Keratinocyte (primary cell): ENCODE data around the gene SCARB1. TPM values are rescaled to one million over a fixed set of nuclear protein-coding genes. Genes with fewer than 3 reads are reported as not detected.

Source experiments
- DNase-seq: peaks from one replicate; pipeline ENCODE4 v3.0.0-alpha.2; 2011; ENCODE audit warnings: low read depth, missing footprints, low spot score
- FAIRE-seq: peaks from 2 replicates; lab custom pipeline; 2011; peaks lifted over from hg19 to GRCh38; lab: Jason Lieb, UNC
- H2AFZ ChIP-seq: 2 replicates; pipeline ENCODE4 v1.6.0; 2012; ENCODE audit warnings: low read length, control low read depth, inconsistent platforms; ENCODE audit not compliant: control insufficient read depth
- H3K27ac ChIP-seq: 2 replicates; pipeline ENCODE4 v1.5.1; 2011; ENCODE audit warnings: low read length; ENCODE audit not compliant: control insufficient read depth, insufficient read depth
- H3K27me3 ChIP-seq: 3 replicates; pipeline ENCODE4 v1.6.0; 2011; ENCODE audit warnings: low read length; ENCODE audit not compliant: control insufficient read depth, insufficient read depth; ENCODE audit errors: extremely low read depth
- H3K36me3 ChIP-seq, 2 experiments: 2 replicates in 1 of 2; 3 replicates in 1 of 2; pipeline ENCODE4 v1.5.1; 2011; ENCODE audit warnings: low read length in 2 of 2, mild to moderate bottlenecking in 1 of 2; ENCODE audit not compliant: control insufficient read depth in 2 of 2, insufficient read depth in 2 of 2; ENCODE audit errors: extremely low read depth in 1 of 2
- H3K4me1 ChIP-seq: 3 replicates; pipeline ENCODE4 v1.5.1; 2011; ENCODE audit warnings: low read length; ENCODE audit not compliant: control insufficient read depth, insufficient read depth; ENCODE audit errors: extremely low read depth
- H3K4me2 ChIP-seq: 3 replicates; pipeline ENCODE4 v1.6.0; 2011; ENCODE audit warnings: low read depth, low read length; ENCODE audit not compliant: control insufficient read depth, insufficient read depth; ENCODE audit errors: extremely low read depth
- H3K4me3 ChIP-seq, 3 experiments: fragments of 200-600 bp in 1 of 3; sonication (generic) in 1 of 3; 2 replicates in 2 of 3; 3 replicates in 1 of 3; pipeline ENCODE4 v1.5.1; 2011 to 2016; ENCODE audit warnings: low read length in 3 of 3, mild to moderate bottlenecking in 3 of 3, control low read depth in 2 of 3, inconsistent platforms in 1 of 3, low read depth in 1 of 3, mixed read lengths in 1 of 3, mixed run types in 1 of 3, moderate library complexity in 1 of 3; ENCODE audit not compliant: control insufficient read depth in 2 of 3, insufficient read depth in 2 of 3; ENCODE audit errors: extremely low read depth in 1 of 3
- H3K79me2 ChIP-seq: 2 replicates; pipeline ENCODE4 v1.6.0; 2012; ENCODE audit warnings: low read length; ENCODE audit not compliant: control insufficient read depth, insufficient read depth
- H3K9ac ChIP-seq: 3 replicates; pipeline ENCODE4 v1.6.0; 2011; ENCODE audit warnings: low read length; ENCODE audit not compliant: control insufficient read depth, insufficient read depth; ENCODE audit errors: extremely low read depth
- H3K9me1 ChIP-seq: 3 replicates; pipeline ENCODE4 v1.6.0; 2011; ENCODE audit warnings: low read length; ENCODE audit not compliant: control insufficient read depth, insufficient read depth; ENCODE audit errors: extremely low read depth
- H3K9me3 ChIP-seq: 2 replicates; pipeline ENCODE4 v1.5.1; 2012; ENCODE audit warnings: low read depth, low read length; ENCODE audit not compliant: control insufficient read depth
- H4K20me1 ChIP-seq: 3 replicates; pipeline ENCODE4 v1.6.0; 2011; ENCODE audit warnings: low read length; ENCODE audit not compliant: control insufficient read depth, insufficient read depth; ENCODE audit errors: extremely low read depth
- EZH2 ChIP-seq: IDR thresholded peaks from one replicate; pipeline ENCODE4 v1.6.1; 2012; ENCODE audit warnings: inconsistent platforms, mild to moderate bottlenecking, low read length, moderate library complexity
- dilution Hi-C: fragments of 300-500 bp; cut with MboI; formaldehyde crosslinking; loops from one replicate; pipeline ENCODE4 v1.7.0; 2020; ENCODE audit warnings: low sequenced_read_pairs; ENCODE audit not compliant: extremely low pct_ligation_motif_present
- polyA plus RNA-seq, 5 experiments: library from polyadenylated mRNA; depleted of rRNA in 3 of 5; stranded (reverse) in 3 of 5; stranded (forward) in 1 of 5; unstranded in 1 of 5; fragments of >200 nt; gene quantifications; 1 replicate in 1 of 5; 2 replicates in 3 of 5; 3 replicates in 1 of 5; pipeline versions ENCODE4 v1.2.1 to v1.2.3, GENCODE V29; 2011 to 2012; ENCODE audit warnings: missing spikeins in 2 of 5, low read depth in 1 of 5, low replicate concordance in 1 of 5
- TF ChIP-seq, protein P1 (sequence below), 3 experiments: IDR thresholded peaks in 1 of 3; conservative IDR thresholded peaks in 1 of 3; optimal IDR thresholded peaks in 1 of 3; 2 replicates in 2 of 3; 3 replicates in 1 of 3; pipeline versions ENCODE3 to v1.5.1; 2011; ENCODE audit warnings: low read length in 3 of 3, mild to moderate bottlenecking in 3 of 3, moderate library complexity in 2 of 3, control low read depth in 1 of 3, inconsistent platforms in 1 of 3; ENCODE audit not compliant: insufficient read depth in 2 of 3; ENCODE audit errors: extremely low read depth in 1 of 3

Gene SCARB1
- polyA plus RNA-seq, 1 donor (not counting 4 experiments of a cell fraction or from before 2014, with no cell fraction given), result 40.9 TPM

DNA sequence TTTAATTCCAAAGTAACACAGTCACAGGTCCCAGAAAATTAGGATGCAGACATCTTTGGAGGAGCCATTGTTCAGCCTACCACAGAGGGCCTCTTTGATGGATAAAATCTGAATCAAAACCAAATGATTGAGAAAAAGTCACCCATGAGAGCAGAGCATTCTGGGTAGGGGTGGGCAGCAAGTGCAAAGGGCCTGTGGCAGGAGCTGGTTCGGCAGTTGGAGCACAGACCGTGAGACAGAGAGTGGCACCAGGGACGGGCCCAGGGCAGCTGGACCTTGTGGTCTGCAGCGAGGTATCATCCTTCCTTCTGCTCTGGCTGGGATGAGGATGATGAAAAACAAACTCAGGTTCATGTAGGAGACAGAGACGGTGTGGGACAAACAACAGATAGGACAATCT lies 32.8 kb upstream of the SCARB1 start:
- no peak overlapping the region for H3K4me2 ChIP-seq
- no peaks in the 10 kb centered on the region for H3K9me3 ChIP-seq
- H4K20me1 ChIP-seq, result no peaks in the 10 kb centered on the region
- dilution Hi-C loops, result no loop called here
- FAIRE-seq (no peak), DNase-seq (no peak)
- H3K4me1 ChIP-seq, result peaks cover 3% of the 10 kb centered on the region
- H3K9ac ChIP-seq, result no peak overlapping the region
- H3K27ac ChIP-seq, result no peak overlapping the region
- no peaks in the 10 kb centered on the region for H3K79me2 ChIP-seq
- H3K27me3 ChIP-seq, result no peaks in the 10 kb centered on the region
- no peaks in the 10 kb centered on the region for H3K36me3 ChIP-seq
- TF ChIP-seq, protein P1, sequence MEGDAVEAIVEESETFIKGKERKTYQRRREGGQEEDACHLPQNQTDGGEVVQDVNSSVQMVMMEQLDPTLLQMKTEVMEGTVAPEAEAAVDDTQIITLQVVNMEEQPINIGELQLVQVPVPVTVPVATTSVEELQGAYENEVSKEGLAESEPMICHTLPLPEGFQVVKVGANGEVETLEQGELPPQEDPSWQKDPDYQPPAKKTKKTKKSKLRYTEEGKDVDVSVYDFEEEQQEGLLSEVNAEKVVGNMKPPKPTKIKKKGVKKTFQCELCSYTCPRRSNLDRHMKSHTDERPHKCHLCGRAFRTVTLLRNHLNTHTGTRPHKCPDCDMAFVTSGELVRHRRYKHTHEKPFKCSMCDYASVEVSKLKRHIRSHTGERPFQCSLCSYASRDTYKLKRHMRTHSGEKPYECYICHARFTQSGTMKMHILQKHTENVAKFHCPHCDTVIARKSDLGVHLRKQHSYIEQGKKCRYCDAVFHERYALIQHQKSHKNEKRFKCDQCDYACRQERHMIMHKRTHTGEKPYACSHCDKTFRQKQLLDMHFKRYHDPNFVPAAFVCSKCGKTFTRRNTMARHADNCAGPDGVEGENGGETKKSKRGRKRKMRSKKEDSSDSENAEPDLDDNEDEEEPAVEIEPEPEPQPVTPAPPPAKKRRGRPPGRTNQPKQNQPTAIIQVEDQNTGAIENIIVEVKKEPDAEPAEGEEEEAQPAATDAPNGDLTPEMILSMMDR (optimal IDR thresholded peaks at IDR 0.05 in 1 of 3, IDR thresholded peaks at IDR 0.05 in 1 of 3, conservative IDR thresholded peaks at IDR 0.05 in 1 of 3; ENCODE audit: extremely low read depth in 1 of 3, insufficient read depth in 2 of 3, low read length in 3 of 3), result no peak
- TF ChIP-seq EZH2, result no peak
- no peaks in the 10 kb centered on the region for H3K9me1 ChIP-seq
- H2AFZ ChIP-seq, result no peak overlapping the region
- no peak overlapping the region for H3K4me3 ChIP-seq

DNA sequence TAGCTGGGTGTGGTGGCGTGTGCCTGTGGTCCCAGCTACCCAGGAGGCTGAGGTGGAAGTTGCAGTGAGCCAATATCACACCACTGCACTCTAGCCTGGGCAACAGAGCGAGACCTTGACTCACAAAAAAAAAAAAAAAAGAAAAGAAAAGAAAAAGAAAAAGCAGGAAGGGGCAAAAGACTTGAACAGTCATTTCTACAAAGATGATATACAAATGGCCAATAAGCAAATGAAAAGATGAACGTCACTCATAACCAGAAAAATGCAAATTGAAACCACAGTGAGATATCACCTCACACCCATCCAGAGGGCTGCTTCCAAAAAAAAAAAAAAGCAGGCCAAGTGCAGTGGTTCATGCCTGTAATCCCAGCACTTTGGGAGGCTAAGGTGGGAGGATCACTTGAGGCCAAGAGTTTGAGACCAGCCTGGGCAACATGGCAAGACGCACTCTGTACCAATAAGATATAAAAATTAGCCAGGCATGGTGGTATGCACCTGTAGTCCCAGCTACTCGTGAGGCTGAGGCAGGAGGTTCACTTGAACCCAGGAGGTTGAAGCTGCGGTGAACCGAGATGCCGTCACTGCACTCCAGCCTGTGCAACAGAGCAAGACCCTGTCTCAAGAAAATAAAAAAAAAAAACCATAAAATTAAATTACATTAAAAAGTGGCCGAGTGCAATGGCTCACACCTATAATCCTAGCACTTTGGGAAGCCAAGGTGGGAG lies 30.3 kb upstream of the SCARB1 start:
- Histone ChIP-seq H2AFZ (no peak overlapping the region), H3K4me3 (no peak overlapping the region), H3K4me2 (no peak overlapping the region), H4K20me1 (no peaks in the 10 kb centered on the region), H3K36me3 (no peaks in the 10 kb centered on the region), H3K79me2 (no peaks in the 10 kb centered on the region), H3K27me3 (no peaks in the 10 kb centered on the region), H3K9me1 (no peaks in the 10 kb centered on the region), H3K9me3 (no peaks in the 10 kb centered on the region), H3K9ac (no peak overlapping the region), H3K4me1 (no peaks in the 10 kb centered on the region), H3K27ac (no peak overlapping the region)
- FAIRE-seq (no peak), DNase-seq (no peak)
- TF ChIP-seq EZH2, result no peak
- TF ChIP-seq, protein P1 (optimal IDR thresholded peaks at IDR 0.05 in 1 of 3, IDR thresholded peaks at IDR 0.05 in 1 of 3, conservative IDR thresholded peaks at IDR 0.05 in 1 of 3; ENCODE audit: extremely low read depth in 1 of 3, insufficient read depth in 2 of 3, low read length in 3 of 3), result no peak
- dilution Hi-C loops, result no loop called here
